HG02943 (cell line): ENCODE results near the gene NYNRIN.
"Not testable (repeated sequence)": the region's sequence is repeated elsewhere in the genome, so short reads cannot be mapped to it uniquely, and the experiment has no call there.

Source experiments
- ATAC-seq: cut with Tn5 transposase; IDR thresholded peaks from one replicate; pipeline ENCODE4 v1.9.1; 2021; ENCODE audit warnings: mild to moderate bottlenecking, low read depth, moderate library complexity; ENCODE audit not compliant: unreplicated experiment

NYNRIN gene

DNA sequence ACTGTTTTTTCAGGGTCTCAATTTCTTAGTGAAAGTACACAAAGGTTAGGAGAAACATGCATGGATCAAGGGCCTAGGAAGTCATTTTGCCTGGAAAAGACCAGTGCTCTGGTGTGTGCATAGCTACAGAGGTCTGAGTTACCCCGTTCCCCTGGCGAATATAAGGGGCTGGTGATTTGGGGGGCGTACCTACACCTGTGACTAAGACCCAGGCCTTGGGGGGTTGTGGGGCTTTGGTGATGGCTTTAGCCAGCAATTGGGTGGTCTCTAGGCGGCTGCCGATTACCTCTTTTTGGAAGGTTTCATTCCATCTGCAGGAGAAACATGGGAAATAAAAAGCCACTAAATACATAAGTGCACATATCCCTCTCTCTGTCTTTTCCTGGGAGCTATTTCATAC lies 42.7 kb downstream of the NYNRIN start:
- ATAC-seq: no peak

GRCh38 chr14:24441904-24442239 lies 43.1 kb downstream of the NYNRIN start:
- no peak for ATAC-seq

GRCh38 chr14:24442240-24443052 lies 43.6 kb downstream of the NYNRIN start, which contains the start of gene SDR39U1:
TSS of gene SDR39U1 (minus strand) at chr14:24442776. CDS start at chr14:24442769, 7 bp downstream.
- peak; percentile 85 for ATAC-seq

DNA sequence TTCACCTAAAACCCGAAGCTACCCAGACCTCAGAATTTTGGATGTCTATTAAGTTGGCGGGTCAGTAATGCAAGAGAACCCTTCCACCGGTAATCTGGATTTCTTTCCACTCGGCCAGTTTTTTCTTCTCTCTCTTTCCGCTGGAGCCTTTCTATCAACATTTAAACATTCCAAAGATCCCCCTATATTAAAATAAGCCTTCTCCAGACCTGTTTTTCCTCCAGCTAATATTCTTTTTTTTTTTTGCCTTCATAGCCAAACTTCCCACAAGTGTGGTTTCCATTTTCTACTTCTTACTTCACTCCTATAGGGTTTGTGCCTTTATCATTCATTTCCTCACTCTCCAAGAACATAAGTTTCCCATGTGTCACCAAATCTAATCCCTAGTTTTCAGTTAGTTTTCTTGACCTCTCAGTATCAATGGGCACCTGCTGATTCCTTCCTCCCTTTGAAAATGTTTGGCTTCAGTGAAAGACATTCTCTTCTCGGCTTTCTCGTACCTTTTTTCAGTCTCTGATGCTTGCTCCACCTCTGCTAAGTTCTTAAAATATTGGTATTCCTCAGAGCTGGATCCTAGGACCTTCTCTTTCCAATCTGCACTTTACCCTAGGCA lies 44.4 kb downstream of the NYNRIN start:
- ATAC-seq: no peak

- ATAC-seq: not testable (repeated sequence)
Observed at GRCh38 chr14:24450828-24451227, 52.0 kb downstream of the NYNRIN start.

- no peak for ATAC-seq
Observed at GRCh38 chr14:24456980-24457379, 58.2 kb downstream of the NYNRIN start.

- no peak for ATAC-seq
Observed at GRCh38 chr14:24458736-24459135, 59.9 kb downstream of the NYNRIN start.

- ATAC-seq: no peak
Observed at GRCh38 chr14:24459331-24459730, 60.5 kb downstream of the NYNRIN start.

GRCh38 chr14:24461336-24461735 lies 62.5 kb downstream of the NYNRIN start:
- no peak for ATAC-seq

DNA sequence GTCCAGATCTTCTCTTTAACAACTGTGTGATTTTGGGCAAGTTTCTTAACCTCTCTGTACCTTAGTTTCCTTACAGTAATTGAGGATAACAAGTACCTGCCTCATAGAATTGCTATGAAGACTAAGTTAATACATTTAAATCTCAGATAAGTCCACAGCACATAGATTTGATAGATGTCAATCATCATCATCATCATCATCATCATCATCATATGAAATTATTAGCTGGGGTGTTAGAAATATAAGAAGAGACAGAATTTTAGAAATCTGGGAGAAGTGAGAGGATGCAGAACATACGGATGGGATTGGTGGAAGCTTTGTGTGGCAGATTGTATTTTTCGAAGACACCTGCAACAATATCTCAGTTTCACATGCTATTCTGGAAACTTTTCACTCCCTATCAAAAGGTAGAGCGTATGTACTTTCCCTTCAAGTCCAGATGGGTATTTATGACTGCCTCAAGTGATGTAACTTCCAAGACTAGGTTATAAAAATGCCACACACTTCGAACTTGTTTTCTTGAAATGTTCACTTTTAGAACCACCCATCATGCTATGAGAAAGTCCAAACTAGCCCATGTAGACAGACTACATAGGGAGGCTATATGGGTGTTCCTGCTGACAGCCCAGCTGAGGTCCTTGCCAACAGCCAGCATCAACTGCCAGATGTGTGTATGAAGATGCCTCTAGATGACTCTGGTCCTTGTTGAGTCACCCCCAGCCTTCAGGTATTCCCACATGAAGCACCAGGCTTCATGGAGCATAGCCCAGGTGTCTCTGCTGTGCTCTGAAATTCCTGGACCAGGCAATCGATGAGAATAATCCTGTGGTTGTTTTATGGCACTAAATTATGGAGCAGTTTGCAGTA lies 64.4 kb downstream of the NYNRIN start:
- ATAC-seq: no peak

DNA sequence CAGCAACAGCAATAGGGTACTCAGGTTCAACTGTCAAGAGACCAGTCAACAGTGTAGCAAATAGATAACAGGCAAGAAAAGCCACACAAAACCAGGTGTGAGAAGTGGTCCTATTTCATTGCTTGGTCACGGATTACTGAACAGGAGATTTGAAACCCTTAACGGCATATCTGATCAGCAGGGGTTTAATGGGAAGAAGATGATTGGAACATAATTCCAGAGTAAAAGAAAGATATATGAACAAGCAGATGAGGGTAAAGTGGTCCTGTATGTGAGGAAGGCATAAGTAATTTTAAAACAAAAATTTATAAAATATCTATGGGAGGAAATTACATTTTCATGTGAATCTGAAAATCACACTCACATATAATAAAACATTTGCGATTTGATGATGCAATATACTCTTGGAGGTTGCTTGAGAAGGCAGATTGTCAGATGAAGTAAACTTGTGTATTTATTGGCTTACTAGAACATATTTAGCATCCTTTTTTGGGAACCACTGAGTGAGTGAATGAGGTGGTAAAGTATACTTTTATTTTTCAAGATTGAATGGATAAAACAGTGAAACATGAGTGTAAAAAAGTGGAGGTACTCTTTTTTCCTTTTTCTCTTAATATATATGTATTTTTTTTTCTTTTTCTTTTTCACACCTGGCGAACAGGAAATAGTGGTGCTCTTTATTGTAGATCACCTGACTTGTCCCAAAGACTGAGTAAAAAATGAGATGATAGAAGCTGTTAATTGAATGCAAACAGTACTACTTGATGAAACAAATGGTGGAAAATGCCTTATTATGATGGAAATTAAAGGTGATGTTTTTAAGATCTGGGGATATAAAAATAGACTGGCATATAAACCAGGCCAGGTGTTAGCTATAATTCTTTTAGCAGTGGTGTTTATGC lies 65.3 kb downstream of the NYNRIN start:
- no peak for ATAC-seq

DNA sequence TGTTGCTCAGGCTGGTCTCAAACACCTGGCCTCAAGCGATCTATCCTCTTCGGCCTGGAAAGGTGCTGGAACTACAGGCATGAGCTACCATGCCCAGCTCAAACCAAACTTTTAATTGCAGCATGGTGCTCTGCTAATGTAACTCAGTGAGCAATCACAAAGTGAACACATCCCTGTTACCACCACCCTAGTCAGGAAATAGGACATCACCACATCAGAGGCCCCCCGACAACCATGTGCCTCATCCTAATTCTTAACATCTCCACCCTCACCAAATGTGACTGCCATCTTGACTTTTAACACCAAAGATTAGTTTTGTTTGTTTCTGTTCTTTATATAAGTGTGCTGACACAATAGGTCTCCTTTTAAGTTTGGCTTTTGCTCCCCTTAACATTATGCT lies 66.6 kb downstream of the NYNRIN start:
- ATAC-seq: no peak

GRCh38 chr14:24465805-24466204 lies 67.0 kb downstream of the NYNRIN start:
- no peak for ATAC-seq
